PC-3 (cell line): ENCODE measurements around the gene USF2. TPM values are rescaled to one million over a fixed set of nuclear protein-coding genes. Genes with fewer than 3 reads are reported as not detected.

Source experiments
- ATAC-seq: fragments of 200-7000 bp; cut with Tn5 transposase; 2 replicates; pipeline ENCODE4 v1.9.1; 2020; ENCODE audit warnings: mild to moderate bottlenecking, moderate library complexity
- BruUV-seq: library from RNA; stranded (reverse); fragments of 400-500 nt; replicated peaks from 2 replicates; lab custom pipeline; 2021; lab: Mats Ljungman, UMichigan
- CTCF ChIA-PET: fragments of 300-600 bp; sonication (Branson Sonifier 250); formaldehyde crosslinking; loops from one replicate; lab custom pipeline; 2022; ENCODE audit warnings: antibody characterized with exemption; lab: Charles Lee
- POLR2A ChIA-PET: fragments of 300-600 bp; sonication (Branson Sonifier 250); formaldehyde crosslinking; loops from one replicate; lab custom pipeline; 2022; ENCODE audit warnings: antibody characterized with exemption; ENCODE audit not compliant: unreplicated experiment; lab: Charles Lee
- DNase-seq: peaks from one replicate; pipeline ENCODE4 v3.0.0-alpha.2; 2015
- H2AFZ ChIP-seq: fragments of 300-600 bp; sonication (generic); 2 replicates; pipeline ENCODE4 v1.6.0; 2016; ENCODE audit warnings: antibody characterized with exemption, low read length
- H3F3A ChIP-seq: fragments of 300-600 bp; sonication (generic); one replicate; pipeline ENCODE4 v1.6.0; 2017; ENCODE audit warnings: antibody characterized with exemption, low read length, control low read depth, mild to moderate bottlenecking; ENCODE audit not compliant: unreplicated experiment
- H3K27ac ChIP-seq: fragments of 300-600 bp; sonication (generic); 2 replicates; pipeline ENCODE4 v1.5.1; 2016; ENCODE audit warnings: mild to moderate bottlenecking, low read length
- H3K27me3 ChIP-seq: fragments of 300-600 bp; sonication (generic); 2 replicates; pipeline ENCODE4 v1.6.1; 2016; ENCODE audit warnings: low read length, mixed read lengths
- H3K36me3 ChIP-seq: fragments of 300-600 bp; sonication (generic); 2 replicates; pipeline ENCODE4 v1.6.1; 2016; ENCODE audit warnings: low read depth, mixed run types, low read length, mixed read lengths
- H3K4me1 ChIP-seq: fragments of 300-600 bp; sonication (generic); 2 replicates; pipeline ENCODE4 v1.5.1; 2016; ENCODE audit warnings: low read length; ENCODE audit not compliant: insufficient read depth
- H3K4me2 ChIP-seq: fragments of 300-600 bp; sonication (generic); 2 replicates; pipeline ENCODE4 v1.6.0; 2016; ENCODE audit warnings: low read length
- H3K4me3 ChIP-seq: fragments of 300-600 bp; sonication (generic); 2 replicates; pipeline ENCODE4 v1.5.1; 2016; ENCODE audit warnings: mild to moderate bottlenecking, low read length, mixed read lengths
- H3K79me2 ChIP-seq: fragments of 300-600 bp; sonication (generic); 2 replicates; pipeline ENCODE4 v1.6.1; 2017; ENCODE audit warnings: low read length, mixed read lengths
- H3K9ac ChIP-seq: fragments of 300-600 bp; sonication (generic); 2 replicates; pipeline ENCODE4 v1.6.0; 2016; ENCODE audit warnings: mild to moderate bottlenecking, low read length
- H3K9me2 ChIP-seq: fragments of 300-600 bp; sonication (generic); replicated peaks from 2 replicates; pipeline ENCODE4 v1.6.1; 2016; ENCODE audit warnings: mixed run types, low read length, mixed read lengths
- H3K9me3 ChIP-seq: fragments of 300-600 bp; sonication (generic); 2 replicates; pipeline ENCODE4 v1.6.1; 2016; ENCODE audit warnings: low read length, mixed read lengths
- H4K20me1 ChIP-seq: fragments of 300-600 bp; sonication (generic); 2 replicates; pipeline ENCODE4 v1.6.1; 2016; ENCODE audit warnings: low read length, mixed read lengths
- EZH2 ChIP-seq: fragments of 300-600 bp; sonication (generic); IDR thresholded peaks from one replicate; pipeline ENCODE4 v1.6.1; 2017; ENCODE audit warnings: antibody characterized with exemption, mild to moderate bottlenecking, low read length; ENCODE audit not compliant: unreplicated experiment
- EZH2phosphoT487 ChIP-seq: fragments of 300-600 bp; sonication (generic); IDR thresholded peaks from 2 replicates; pipeline ENCODE4 v1.6.1; 2018; ENCODE audit warnings: mild to moderate bottlenecking, antibody characterized with exemption, low read length, borderline replicate concordance
- intact Hi-C: fragments of 100-400 bp; cut with micrococcal nuclease; formaldehyde crosslinking; loops from 2 replicates; pipeline ENCODE4 v1.9.0; 2023
- total RNA-seq: library from RNA; depleted of rRNA; stranded (reverse); fragments of >200 nt; gene quantifications from 2 replicates; pipeline ENCODE4 v1.2.3, GENCODE V29; 2014
- TF ChIP-seq, protein P1 (sequence below): fragments of 300-600 bp; sonication (generic); conservative IDR thresholded peaks from 2 replicates; pipeline ENCODE4 v1.5.1; 2017; ENCODE audit warnings: antibody characterized with exemption, low read depth, mild to moderate bottlenecking, low read length

Gene USF2
- total RNA-seq, 1 experiment from 2014 or later = 102 TPM

DNA sequence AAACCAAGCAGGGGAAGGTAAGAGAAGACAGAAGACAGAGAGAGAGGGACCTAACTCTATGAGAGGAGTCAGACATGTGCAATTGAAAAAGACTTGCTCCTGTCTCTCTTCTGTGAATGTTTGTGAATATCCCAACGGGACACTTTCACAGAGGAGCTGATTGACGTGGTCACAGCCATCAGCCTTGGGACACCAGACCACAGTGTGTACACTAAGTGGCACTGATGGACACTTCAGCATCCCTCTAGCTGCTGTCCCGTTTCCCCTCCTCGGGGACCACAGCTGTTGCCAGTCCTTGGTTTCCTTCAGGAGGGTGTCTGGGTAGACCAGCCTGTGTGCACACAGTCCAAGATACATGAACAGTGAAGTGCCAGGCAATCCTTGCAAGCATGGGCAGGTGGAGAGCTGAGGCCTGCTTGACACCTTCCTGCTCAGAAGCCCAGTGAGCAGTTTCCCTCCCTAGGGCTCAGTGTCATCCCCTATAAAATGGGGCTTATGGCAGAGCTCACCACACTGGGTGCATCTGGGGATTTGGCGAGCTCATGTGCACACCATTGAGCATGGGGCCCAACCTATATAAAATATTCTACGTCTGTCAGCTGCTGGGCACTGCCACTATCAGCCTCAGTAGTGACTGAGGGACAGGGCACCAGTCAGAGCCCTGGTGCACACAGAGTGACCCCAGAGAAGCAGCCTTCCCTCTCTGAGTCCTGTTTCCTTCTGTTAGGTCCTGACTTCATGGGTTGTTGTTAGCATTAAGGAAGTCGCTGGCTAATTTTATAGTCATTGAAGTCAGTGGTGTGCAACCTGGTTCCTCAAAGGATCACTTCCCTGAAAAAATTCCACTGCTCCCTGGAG lies 4.3 kb upstream of the USF2 start:
- intact Hi-C loops = loop anchor here (5.0 kb wide), 1 partner anchor 243 kb away; no protein-coding TSS in a partner anchor
- Histone ChIP-seq H3K4me1 (peaks cover 13% of the 10 kb centered on the region; the same call in 1 of the 2 replicates), H2AFZ (no peak overlapping the region), H3K9ac (no peak overlapping the region), H3K9me3 (no peaks in the 10 kb centered on the region), H4K20me1 (no peaks in the 10 kb centered on the region), H3F3A (no peaks in the 10 kb centered on the region), H3K4me2 (no peak overlapping the region), H3K36me3 (no peaks in the 10 kb centered on the region; the same call in 1 of the 2 replicates), H3K27me3 (no peaks in the 10 kb centered on the region), H3K4me3 (no peak overlapping the region), H3K79me2 (peaks cover 9% of the 10 kb centered on the region; the same call in 1 of the 2 replicates), H3K27ac (no peak overlapping the region), H3K9me2 (no peaks in the 10 kb centered on the region)
- ChIA-PET CTCF (no interaction called here), POLR2A (no interaction called here)
- TF ChIP-seq EZH2 (no peak), EZH2phosphoT487 (no peak)
- TF ChIP-seq, protein P1, sequence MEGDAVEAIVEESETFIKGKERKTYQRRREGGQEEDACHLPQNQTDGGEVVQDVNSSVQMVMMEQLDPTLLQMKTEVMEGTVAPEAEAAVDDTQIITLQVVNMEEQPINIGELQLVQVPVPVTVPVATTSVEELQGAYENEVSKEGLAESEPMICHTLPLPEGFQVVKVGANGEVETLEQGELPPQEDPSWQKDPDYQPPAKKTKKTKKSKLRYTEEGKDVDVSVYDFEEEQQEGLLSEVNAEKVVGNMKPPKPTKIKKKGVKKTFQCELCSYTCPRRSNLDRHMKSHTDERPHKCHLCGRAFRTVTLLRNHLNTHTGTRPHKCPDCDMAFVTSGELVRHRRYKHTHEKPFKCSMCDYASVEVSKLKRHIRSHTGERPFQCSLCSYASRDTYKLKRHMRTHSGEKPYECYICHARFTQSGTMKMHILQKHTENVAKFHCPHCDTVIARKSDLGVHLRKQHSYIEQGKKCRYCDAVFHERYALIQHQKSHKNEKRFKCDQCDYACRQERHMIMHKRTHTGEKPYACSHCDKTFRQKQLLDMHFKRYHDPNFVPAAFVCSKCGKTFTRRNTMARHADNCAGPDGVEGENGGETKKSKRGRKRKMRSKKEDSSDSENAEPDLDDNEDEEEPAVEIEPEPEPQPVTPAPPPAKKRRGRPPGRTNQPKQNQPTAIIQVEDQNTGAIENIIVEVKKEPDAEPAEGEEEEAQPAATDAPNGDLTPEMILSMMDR = no peak
- DNase-seq (no peak), ATAC-seq (no peak)
- no TSS peak for BruUV-seq

DNA sequence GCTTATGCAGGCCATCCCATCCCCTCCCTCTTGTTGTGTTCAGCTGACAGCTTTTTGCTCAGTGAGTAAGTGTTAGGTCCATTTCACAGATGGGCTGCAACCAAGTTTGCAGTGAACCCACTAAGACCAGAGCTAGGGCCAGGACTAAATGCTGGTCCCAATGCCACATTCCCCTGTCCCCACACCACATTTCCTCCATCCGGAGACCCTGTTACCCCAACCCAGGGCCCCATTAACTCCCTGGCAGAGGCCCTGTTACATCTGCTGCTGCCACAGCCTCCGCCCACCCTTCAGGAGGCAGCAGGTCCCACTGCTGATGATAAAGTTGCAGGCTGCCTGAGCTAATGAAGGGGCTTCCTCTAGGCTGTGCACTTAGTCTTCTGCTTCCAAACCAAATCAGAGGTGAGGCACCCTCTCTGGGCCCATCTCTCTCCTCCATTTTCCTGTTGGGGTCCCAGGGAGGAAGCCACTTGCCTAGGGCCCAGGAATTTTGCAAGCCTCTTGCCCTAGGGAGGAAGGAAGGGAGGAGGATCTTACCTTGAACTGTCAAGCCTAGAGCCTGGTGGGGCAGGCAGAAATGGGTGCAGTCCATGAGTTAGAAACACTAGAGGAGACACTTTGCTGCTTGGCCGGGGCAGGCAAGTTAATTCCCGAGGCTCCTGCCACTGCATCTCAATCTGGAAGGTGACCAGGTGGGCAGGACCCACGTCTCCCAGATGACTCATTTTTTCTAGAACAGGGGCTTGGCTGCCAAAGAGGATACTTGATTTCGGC lies 3.4 kb upstream of the USF2 start:
- ATAC-seq (no peak), DNase-seq (peak; percentile 22)
- no peaks in the 10 kb centered on the region for H3F3A ChIP-seq
- H3K9me2 ChIP-seq = no peaks in the 10 kb centered on the region
- H3K4me1 ChIP-seq = peaks cover 18% of the 10 kb centered on the region
- TF ChIP-seq, protein P1 = no peak
- TF ChIP-seq EZH2 (no peak), EZH2phosphoT487 (no peak)
- no peaks in the 10 kb centered on the region for H3K27me3 ChIP-seq
- ChIA-PET CTCF (no interaction called here), POLR2A (no interaction called here)
- H3K36me3 ChIP-seq = no peaks in the 10 kb centered on the region; the same call in 1 of the 2 replicates
- intact Hi-C loops = loop anchor here (5.0 kb wide), 1 partner anchor 242 kb away; no protein-coding TSS in a partner anchor
- H3K27ac ChIP-seq = no peak overlapping the region
- no peaks in the 10 kb centered on the region for H3K9me3 ChIP-seq
- H3K4me3 ChIP-seq = no peak overlapping the region
- H4K20me1 ChIP-seq = no peaks in the 10 kb centered on the region
- H3K79me2 ChIP-seq = peaks cover 16% of the 10 kb centered on the region; the same call in 1 of the 2 replicates
- no TSS peak for BruUV-seq
- no peak overlapping the region for H3K4me2 ChIP-seq
- H3K9ac ChIP-seq = no peak overlapping the region
- no peak overlapping the region for H2AFZ ChIP-seq
